H9 (cell line): ENCODE data around the gene DMD. TPM values are rescaled to one million over a fixed set of nuclear protein-coding genes. Genes with fewer than 3 reads are reported as not detected.

Source experiments
- DNase-seq: peaks from one replicate; pipeline ENCODE4 v3.0.0-alpha.2; 2017
- H2AFZ ChIP-seq: one replicate; pipeline ENCODE4 v1.6.1; 2013; ENCODE audit warnings: mild to moderate bottlenecking, low read length, control low read depth, moderate library complexity
- H2AK5ac ChIP-seq: 2 replicates; pipeline ENCODE4 v1.6.1; 2013; ENCODE audit warnings: low read length, control low read depth, mixed read lengths; ENCODE audit not compliant: insufficient read length
- H2BK120ac ChIP-seq: one replicate; pipeline ENCODE4 v1.6.1; 2013; ENCODE audit warnings: low read depth, mild to moderate bottlenecking, low read length, control low read depth, inconsistent platforms; ENCODE audit not compliant: poor library complexity, severe bottlenecking
- H2BK12ac ChIP-seq: 2 replicates; pipeline ENCODE4 v1.6.1; 2013; ENCODE audit warnings: low read length, control low read depth, mixed read lengths, low read depth; ENCODE audit not compliant: insufficient read length
- H2BK15ac ChIP-seq: 2 replicates; pipeline ENCODE4 v1.6.1; 2013; ENCODE audit warnings: low read depth, low read length, control low read depth
- H2BK20ac ChIP-seq: one replicate; pipeline ENCODE4 v1.6.1; 2013; ENCODE audit warnings: low read depth, mild to moderate bottlenecking, low read length, control low read depth, inconsistent platforms; ENCODE audit not compliant: poor library complexity, severe bottlenecking
- H2BK5ac ChIP-seq: 2 replicates; pipeline ENCODE4 v1.6.1; 2013; ENCODE audit warnings: low read length, control low read depth, mixed read lengths; ENCODE audit not compliant: insufficient read length
- H3K14ac ChIP-seq: 2 replicates; pipeline ENCODE4 v1.6.1; 2013; ENCODE audit warnings: low read length, control low read depth; ENCODE audit not compliant: insufficient read depth
- H3K18ac ChIP-seq: 2 replicates; pipeline ENCODE4 v1.6.1; 2013; ENCODE audit warnings: low read depth, mild to moderate bottlenecking, mixed read lengths, low read length, control low read depth; ENCODE audit not compliant: insufficient read length
- H3K23ac ChIP-seq: 2 replicates; pipeline ENCODE4 v1.6.1; 2013; ENCODE audit warnings: low read length, control low read depth, mixed read lengths, low read depth; ENCODE audit not compliant: insufficient read length
- H3K23me2 ChIP-seq: 2 replicates; pipeline ENCODE4 v1.6.1; 2013; ENCODE audit warnings: low read depth, mild to moderate bottlenecking, mixed read lengths, low read length, control low read depth; ENCODE audit not compliant: insufficient read length, poor library complexity, severe bottlenecking
- H3K27ac ChIP-seq: 2 replicates; pipeline ENCODE4 v1.5.1; 2013; ENCODE audit warnings: low read length, control low read depth, mixed read lengths, low read depth; ENCODE audit not compliant: insufficient read length
- H3K27me3 ChIP-seq: 2 replicates; pipeline ENCODE4 v1.6.1; 2013; ENCODE audit warnings: low read length, control low read depth, inconsistent platforms; ENCODE audit not compliant: insufficient read depth
- H3K4ac ChIP-seq: 2 replicates; pipeline ENCODE4 v1.6.1; 2013; ENCODE audit warnings: low read depth, mild to moderate bottlenecking, control low read depth, inconsistent platforms, low read length, moderate library complexity
- H3K4me1 ChIP-seq: 2 replicates; pipeline ENCODE4 v1.6.1; 2013; ENCODE audit warnings: low read length, control low read depth, inconsistent platforms; ENCODE audit not compliant: insufficient read depth
- H3K4me2 ChIP-seq: 2 replicates; pipeline ENCODE4 v1.6.1; 2013; ENCODE audit warnings: low read length, control low read depth, mixed read lengths; ENCODE audit not compliant: insufficient read length, insufficient read depth
- H3K56ac ChIP-seq: 2 replicates; pipeline ENCODE4 v1.6.1; 2013; ENCODE audit warnings: low read depth, mild to moderate bottlenecking, mixed read lengths, low read length, control low read depth; ENCODE audit not compliant: insufficient read length
- H3K79me1 ChIP-seq: 2 replicates; pipeline ENCODE4 v1.6.1; 2013; ENCODE audit warnings: low read depth, mild to moderate bottlenecking, moderate library complexity, low read length, control low read depth, inconsistent platforms; ENCODE audit not compliant: insufficient read depth, poor library complexity, severe bottlenecking
- H3K79me2 ChIP-seq: 2 replicates; pipeline ENCODE4 v1.6.1; 2013; ENCODE audit warnings: low read length, control low read depth, inconsistent platforms; ENCODE audit not compliant: insufficient read depth
- H3K9ac ChIP-seq: 2 replicates; pipeline ENCODE4 v1.6.1; 2013; ENCODE audit warnings: low read length, control low read depth, mixed read lengths; ENCODE audit not compliant: insufficient read length; ENCODE audit errors: extremely low read depth
- H3K9me3 ChIP-seq: one replicate; pipeline ENCODE4 v1.6.1; 2013; ENCODE audit warnings: low read depth, low read length, inconsistent platforms; ENCODE audit not compliant: control insufficient read depth
- H3T11ph ChIP-seq: one replicate; pipeline ENCODE4 v1.6.1; 2013; ENCODE audit warnings: mild to moderate bottlenecking, low read length, control low read depth, inconsistent platforms
- H4K20me1 ChIP-seq: one replicate; pipeline ENCODE4 v1.6.1; 2013; ENCODE audit not compliant: control insufficient read depth, insufficient read length, insufficient read depth
- H4K5ac ChIP-seq: 2 replicates; pipeline ENCODE4 v1.6.1; 2013; ENCODE audit warnings: low read depth, mild to moderate bottlenecking, mixed read lengths, low read length, control low read depth; ENCODE audit not compliant: insufficient read length
- H4K8ac ChIP-seq: replicated peaks from 2 replicates; pipeline ENCODE4 v1.6.1; 2013; ENCODE audit warnings: low read length, control low read depth, mixed read lengths, low read depth; ENCODE audit not compliant: insufficient read length
- H4K91ac ChIP-seq: 2 replicates; pipeline ENCODE4 v1.6.1; 2013; ENCODE audit warnings: low read depth, mild to moderate bottlenecking, moderate library complexity, mixed read lengths, low read length, control low read depth; ENCODE audit not compliant: insufficient read length
- H3K27ac Mint-ChIP-seq, 3 experiments: 2 replicates in 2 of 3; 3 replicates in 1 of 3; pipeline ENCODE4 v1.8.0; 2020 to 2021; ENCODE audit warnings: mixed read lengths in 3 of 3, mild to moderate bottlenecking in 1 of 3, moderate library complexity in 1 of 3
- H3K27me3 Mint-ChIP-seq: 2 replicates; pipeline ENCODE4 v1.8.0; 2021; ENCODE audit warnings: low read depth, mild to moderate bottlenecking, moderate library complexity, mixed read lengths
- H3K36me3 Mint-ChIP-seq, 3 experiments: 2 replicates in 2 of 3; 3 replicates in 1 of 3; pipeline ENCODE4 v1.8.0; 2020 to 2021; ENCODE audit warnings: low read depth in 3 of 3, mixed read lengths in 3 of 3; ENCODE audit not compliant: insufficient read depth in 1 of 3
- H3K4me1 Mint-ChIP-seq, 2 experiments: 2 replicates each; pipeline ENCODE4 v1.8.0; 2020; ENCODE audit warnings: mixed read lengths in 2 of 2
- H3K4me3 Mint-ChIP-seq, 2 experiments: 2 replicates in 1 of 2; 3 replicates in 1 of 2; pipeline ENCODE4 v1.8.0; 2020 to 2021; ENCODE audit warnings: mild to moderate bottlenecking in 2 of 2, mixed read lengths in 2 of 2, moderate library complexity in 1 of 2
- H3K9me3 Mint-ChIP-seq, 2 experiments: 2 replicates in 1 of 2; 3 replicates in 1 of 2; pipeline ENCODE4 v1.8.0; 2020; ENCODE audit warnings: mild to moderate bottlenecking in 2 of 2, mixed read lengths in 2 of 2, moderate library complexity in 1 of 2
- WGBS: extraction: QIAGEN DNeasy Blood & Tissue Kit; methylation state at CpG from one replicate; pipeline ENCODE4 v1.1.7; 2013; ENCODE audit warnings: missing lambda C conversion rate, low lambda C conversion rate, mixed read lengths; ENCODE audit not compliant: insufficient read length; ENCODE audit errors: extremely low coverage; 5-methylcytosine and 5-hydroxymethylcytosine counted together
- total RNA-seq: library from RNA; stranded (reverse); gene quantifications from 2 replicates; pipeline ENCODE4 v1.2.1, GENCODE V29; 2021
- TF ChIP-seq, protein P1 (sequence below): fragments of 200-600 bp; sonication (generic); conservative IDR thresholded peaks from 3 replicates; pipeline ENCODE4 v1.8.0; 2021; ENCODE audit warnings: antibody characterized with exemption, mild to moderate bottlenecking

Gene DMD
- total RNA-seq, 1 experiment from 2014 or later: 3.8 TPM

GRCh38 chrX:32150141-32150540 lies 1061.2 kb downstream of the DMD start:
- H2BK5ac ChIP-seq: no peak overlapping the region

More at GRCh38 chrX:32150141-32150540, 1061.2 kb downstream of the DMD start:
- H3K4me1 ChIP-seq: no peaks in the 10 kb centered on the region
- no peaks in the 10 kb centered on the region for H3K27me3 ChIP-seq
- no peaks in the 10 kb centered on the region for H3K23me2 ChIP-seq
- H3K56ac ChIP-seq: no peak overlapping the region
- H3T11ph ChIP-seq: no peak overlapping the region
- DNase-seq: no peak
- H4K20me1 ChIP-seq: no peaks in the 10 kb centered on the region
- no peak overlapping the region for H4K91ac ChIP-seq
- H2BK12ac ChIP-seq: no peak overlapping the region
- Mint-ChIP-seq H3K4me1 (peaks cover 9 to 10% of the 10 kb centered on the region in 2 experiments), H3K27ac (no peak overlapping the region), H3K4me3 (no peak overlapping the region), H3K36me3 (no peaks in the 10 kb centered on the region), H3K27me3 (peaks cover 1% of the 10 kb centered on the region; the same call in 1 of the 2 replicates), H3K9me3 (peaks cover 27 to 39% of the 10 kb centered on the region in 2 experiments)
- H2AFZ ChIP-seq: no peak overlapping the region
- no peak overlapping the region for H3K18ac ChIP-seq
- H4K8ac ChIP-seq: no peak overlapping the region
- no peak overlapping the region for H3K9ac ChIP-seq
- no peak overlapping the region for H4K5ac ChIP-seq
- no peaks in the 10 kb centered on the region for H3K79me2 ChIP-seq
- H3K27ac ChIP-seq: no peak overlapping the region
- H3K4ac ChIP-seq: no peak overlapping the region
- H3K79me1 ChIP-seq: no peaks in the 10 kb centered on the region
- TF ChIP-seq, protein P1, sequence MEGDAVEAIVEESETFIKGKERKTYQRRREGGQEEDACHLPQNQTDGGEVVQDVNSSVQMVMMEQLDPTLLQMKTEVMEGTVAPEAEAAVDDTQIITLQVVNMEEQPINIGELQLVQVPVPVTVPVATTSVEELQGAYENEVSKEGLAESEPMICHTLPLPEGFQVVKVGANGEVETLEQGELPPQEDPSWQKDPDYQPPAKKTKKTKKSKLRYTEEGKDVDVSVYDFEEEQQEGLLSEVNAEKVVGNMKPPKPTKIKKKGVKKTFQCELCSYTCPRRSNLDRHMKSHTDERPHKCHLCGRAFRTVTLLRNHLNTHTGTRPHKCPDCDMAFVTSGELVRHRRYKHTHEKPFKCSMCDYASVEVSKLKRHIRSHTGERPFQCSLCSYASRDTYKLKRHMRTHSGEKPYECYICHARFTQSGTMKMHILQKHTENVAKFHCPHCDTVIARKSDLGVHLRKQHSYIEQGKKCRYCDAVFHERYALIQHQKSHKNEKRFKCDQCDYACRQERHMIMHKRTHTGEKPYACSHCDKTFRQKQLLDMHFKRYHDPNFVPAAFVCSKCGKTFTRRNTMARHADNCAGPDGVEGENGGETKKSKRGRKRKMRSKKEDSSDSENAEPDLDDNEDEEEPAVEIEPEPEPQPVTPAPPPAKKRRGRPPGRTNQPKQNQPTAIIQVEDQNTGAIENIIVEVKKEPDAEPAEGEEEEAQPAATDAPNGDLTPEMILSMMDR: no peak
- H3K4me2 ChIP-seq: no peak overlapping the region
- no peak overlapping the region for H3K23ac ChIP-seq
- no peaks in the 10 kb centered on the region for H3K9me3 ChIP-seq
- no CpG with 5 or more reads among the region's 6 CpGs for WGBS
- no peak overlapping the region for H2BK15ac ChIP-seq
- no peak overlapping the region for H2AK5ac ChIP-seq
- H3K14ac ChIP-seq: no peak overlapping the region
- H2BK20ac ChIP-seq: no peak overlapping the region
- no peak overlapping the region for H2BK120ac ChIP-seq
